WTC11 (cell line): ENCODE data around the gene CWF19L2. TPM values are rescaled to one million over a fixed set of nuclear protein-coding genes. Genes with fewer than 3 reads are reported as not detected.
A peak's percentile ranks its signal among the peaks of the same experiment; 100 is the strongest.
"Not testable (repeated sequence)": the region's sequence is repeated elsewhere in the genome, so short reads cannot be mapped to it uniquely, and the experiment has no call there.

Experiments used
- ATAC-seq: fragments of 200-7000 bp; cut with Tn5 transposase; 2 replicates; pipeline ENCODE4 v1.10.0; 2021; ENCODE audit warnings: mild to moderate bottlenecking, moderate library complexity
- CTCF ChIA-PET: fragments of 300-600 bp; sonication (Branson Sonifier 250); formaldehyde crosslinking; loops from one replicate; lab custom pipeline; 2021; ENCODE audit warnings: antibody characterized with exemption; lab: Charles Lee
- POLR2A ChIA-PET: fragments of 350-600 bp; sonication (Branson Sonifier 250); formaldehyde crosslinking; loops from one replicate; lab custom pipeline; 2021; ENCODE audit warnings: antibody characterized with exemption; lab: Charles Lee
- DNase-seq: peaks from one replicate; pipeline ENCODE4 v3.0.0; 2021; ENCODE audit warnings: low spot score
- H3K27ac Mint-ChIP-seq: 2 replicates; pipeline ENCODE4 v1.8.0; 2021; ENCODE audit warnings: mixed read lengths
- H3K27me3 Mint-ChIP-seq: 2 replicates; pipeline ENCODE4 v1.8.0; 2021; ENCODE audit warnings: low read depth, mild to moderate bottlenecking, moderate library complexity, mixed read lengths
- H3K36me3 Mint-ChIP-seq: 2 replicates; pipeline ENCODE4 v1.8.0; 2021; ENCODE audit warnings: mixed read lengths
- H3K4me1 Mint-ChIP-seq: 2 replicates; pipeline ENCODE4 v1.8.0; 2022; ENCODE audit warnings: mixed read lengths
- H3K4me3 Mint-ChIP-seq: 2 replicates; pipeline ENCODE4 v1.8.0; 2021; ENCODE audit warnings: mild to moderate bottlenecking, moderate library complexity, mixed read lengths
- H3K9me3 Mint-ChIP-seq: 2 replicates; pipeline ENCODE4 v1.8.0; 2021; ENCODE audit warnings: mixed read lengths
- CBFB ChIP-seq: sonication (generic); formaldehyde crosslinking; IDR thresholded peaks from 2 replicates; pipeline ENCODE4 v1.8.1; 2022; ENCODE audit warnings: mild to moderate bottlenecking, low read depth, missing genetic modification reagents
- ESRRA ChIP-seq: sonication (generic); formaldehyde crosslinking; IDR thresholded peaks from 2 replicates; pipeline ENCODE4 v1.8.1; 2022; ENCODE audit warnings: mild to moderate bottlenecking, missing genetic modification reagents, borderline replicate concordance
- GABPB1 ChIP-seq: sonication (generic); formaldehyde crosslinking; IDR thresholded peaks from 2 replicates; pipeline ENCODE4 v1.8.1; 2023; ENCODE audit warnings: mild to moderate bottlenecking, missing genetic modification reagents
- GRHL2 ChIP-seq: fragments of 250-450 bp; sonication (Bioruptor Pico); IDR thresholded peaks from 2 replicates; pipeline ENCODE4 v1.8.0; 2022; ENCODE audit warnings: mild to moderate bottlenecking, moderate library complexity; ENCODE audit not compliant: insufficient replicate concordance, severe bottlenecking
- NR3C1 ChIP-seq: sonication (generic); formaldehyde crosslinking; conservative IDR thresholded peaks from 2 replicates; pipeline ENCODE4 v1.8.1; 2023; ENCODE audit warnings: low read depth, mild to moderate bottlenecking, missing genetic modification reagents
- PRRX2 ChIP-seq: fragments of 250-450 bp; sonication (Bioruptor Pico); IDR thresholded peaks from 2 replicates; pipeline ENCODE4 v1.8.0; 2021; ENCODE audit warnings: mild to moderate bottlenecking
- SMAD3 ChIP-seq: sonication (generic); formaldehyde crosslinking; IDR thresholded peaks from 2 replicates; pipeline ENCODE4 v1.8.0; 2022; ENCODE audit warnings: missing genetic modification reagents, mild to moderate bottlenecking, borderline replicate concordance
- ZNF121 ChIP-seq: sonication (generic); formaldehyde crosslinking; IDR thresholded peaks from 2 replicates; pipeline ENCODE4 v1.8.0; 2023; ENCODE audit warnings: missing genetic modification reagents
- ZNF416 ChIP-seq: fragments of 250-450 bp; sonication (Bioruptor Pico); IDR thresholded peaks from 2 replicates; pipeline ENCODE4 v1.9.0; 2021; ENCODE audit warnings: mild to moderate bottlenecking, inconsistent platforms
- ZNF423 ChIP-seq: fragments of 250-450 bp; sonication (Bioruptor Pico); IDR thresholded peaks from 2 replicates; pipeline ENCODE4 v2.1.2; 2022; ENCODE audit warnings: mild to moderate bottlenecking, moderate library complexity
- ZNF512 ChIP-seq: sonication (generic); formaldehyde crosslinking; IDR thresholded peaks from 2 replicates; pipeline ENCODE4 v1.8.1; 2022; ENCODE audit warnings: missing genetic modification reagents, borderline replicate concordance
- total RNA-seq: library from RNA; stranded (reverse); gene quantifications from 3 replicates; pipeline ENCODE4 v1.2.3, GENCODE V29; 2021
- TF ChIP-seq, protein P1 (sequence below): fragments of 250-450 bp; sonication (Bioruptor Pico); conservative IDR thresholded peaks from 2 replicates; pipeline ENCODE4 v1.9.0; 2021; ENCODE audit warnings: mild to moderate bottlenecking
- TF ChIP-seq, protein P2 (sequence below): sonication (generic); formaldehyde crosslinking; IDR thresholded peaks from 2 replicates; pipeline ENCODE4 v1.8.1; 2023; ENCODE audit warnings: mild to moderate bottlenecking, missing genetic modification reagents, moderate library complexity
- TF ChIP-seq, protein P3 (sequence below): sonication (generic); formaldehyde crosslinking; IDR thresholded peaks from 2 replicates; pipeline ENCODE4 v1.8.0; 2022; ENCODE audit warnings: missing genetic modification reagents
- TF ChIP-seq, protein P4 (sequence below): sonication (generic); formaldehyde crosslinking; IDR thresholded peaks from 2 replicates; pipeline ENCODE4 v1.8.1; 2022; ENCODE audit warnings: mild to moderate bottlenecking, moderate library complexity, missing genetic modification reagents
- TF ChIP-seq, protein P5 (sequence below): sonication (generic); formaldehyde crosslinking; IDR thresholded peaks from 2 replicates; pipeline ENCODE4 v1.8.1; 2023; ENCODE audit warnings: mild to moderate bottlenecking, missing genetic modification reagents, moderate library complexity

Gene CWF19L2
- total RNA-seq, 1 experiment from 2014 or later, result 16.2 TPM

DNA sequence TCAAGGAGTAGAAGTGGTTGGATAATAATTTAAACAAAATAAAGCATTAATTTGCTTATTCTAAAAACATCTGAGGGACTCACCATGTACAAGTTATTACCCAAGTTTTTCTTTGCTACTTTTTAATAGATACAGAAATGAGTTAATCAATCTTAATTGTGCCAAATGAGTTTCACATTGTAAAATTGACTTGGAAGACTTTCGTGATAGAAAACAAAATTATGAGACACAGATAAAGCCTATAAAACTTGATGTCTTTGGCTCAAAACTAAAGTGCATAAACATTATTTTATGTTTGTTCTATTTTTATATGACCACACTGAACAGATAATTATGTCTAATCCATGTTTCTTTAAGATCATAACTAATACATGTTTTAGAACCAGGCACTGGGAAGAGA, 10.1 kb upstream of the CWF19L2 start:
- Mint-ChIP-seq H3K4me1 (no peaks in the 10 kb centered on the region), H3K4me3 (no peak overlapping the region), H3K27ac (no peak overlapping the region), H3K36me3 (no peaks in the 10 kb centered on the region), H3K27me3 (peaks cover 20% of the 10 kb centered on the region), H3K9me3 (peaks cover 15% of the 10 kb centered on the region)
- ChIA-PET CTCF (no interaction called here), POLR2A (no interaction called here)
- TF ChIP-seq CBFB (CRISPR knock-in tag), result no peak
- TF ChIP-seq ZNF512 (CRISPR knock-in tag), result no peak
- TF ChIP-seq ESRRA (CRISPR knock-in tag), result no peak
- TF ChIP-seq GABPB1 (CRISPR knock-in tag), result no peak
- TF ChIP-seq ZNF423, result no peak
- TF ChIP-seq ZNF121, result no peak
- TF ChIP-seq, protein P1, sequence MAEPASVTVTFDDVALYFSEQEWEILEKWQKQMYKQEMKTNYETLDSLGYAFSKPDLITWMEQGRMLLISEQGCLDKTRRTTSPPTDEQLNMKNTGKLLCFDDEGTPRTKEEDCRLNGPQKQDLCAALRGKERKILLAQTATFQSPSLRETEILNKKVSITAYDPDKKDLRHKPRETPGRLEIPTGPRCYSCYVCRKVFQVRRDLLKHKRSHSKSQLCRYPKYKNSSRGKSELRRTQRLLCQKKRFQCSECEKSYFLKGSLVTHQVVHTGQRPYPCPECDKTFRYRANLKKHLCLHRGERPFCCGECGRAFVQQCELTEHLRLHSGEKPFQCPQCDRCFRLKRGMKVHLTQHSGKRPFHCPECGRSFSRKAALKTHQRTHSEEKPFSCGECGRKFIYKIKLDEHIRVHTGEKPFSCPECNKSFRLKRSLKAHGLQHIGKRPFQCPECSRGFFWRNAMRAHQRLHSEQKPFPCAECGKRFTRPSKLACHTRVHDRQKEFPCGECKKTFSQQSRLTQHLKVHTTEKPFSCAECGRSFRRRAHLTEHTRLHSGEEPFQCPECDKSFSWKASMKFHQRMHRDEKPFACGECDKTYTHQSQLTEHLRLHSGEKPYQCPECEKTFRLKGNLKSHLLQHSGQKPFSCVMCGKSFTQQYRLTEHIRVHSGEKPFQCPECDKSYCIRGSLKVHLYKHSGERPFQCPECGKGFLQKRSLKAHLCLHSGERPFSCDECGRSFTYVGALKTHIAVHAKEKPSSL (CRISPR knock-in tag), result no peak
- DNase-seq (no peak), ATAC-seq (no peak)

- DNase-seq, CTCF ChIA-PET, H3K4me3 Mint-ChIP-seq, H3K36me3 Mint-ChIP-seq, H3K27ac Mint-ChIP-seq, H3K4me1 Mint-ChIP-seq, ATAC-seq, H3K9me3 Mint-ChIP-seq, POLR2A ChIA-PET: not testable (repeated sequence)
- H3K27me3 Mint-ChIP-seq, result peaks cover 31% of the 10 kb centered on the region
These were observed 8.7 kb upstream of the CWF19L2 start for GRCh38 chr11:107466275-107466866.

DNA sequence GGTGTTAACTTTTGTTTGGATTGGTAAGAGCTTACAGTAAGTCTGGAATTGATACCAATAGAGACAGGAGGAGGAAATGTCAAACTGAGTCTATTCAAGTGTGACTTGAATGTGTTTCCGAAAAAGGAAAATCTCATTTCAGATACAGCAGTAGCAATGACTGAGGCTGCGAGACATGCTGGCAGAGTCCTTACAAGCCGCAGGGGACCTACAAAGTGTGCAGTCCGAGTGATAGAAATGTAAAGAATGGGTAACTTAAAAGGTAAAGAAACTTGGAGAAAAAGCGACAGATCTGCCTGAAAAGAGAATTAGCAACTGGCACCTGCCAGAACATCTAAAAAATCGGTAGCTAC, 444 bp downstream of the CWF19L2 start:
- no peaks in the 10 kb centered on the region for H3K9me3 Mint-ChIP-seq
- DNase-seq, result no peak
- peaks cover 12% of the 10 kb centered on the region for H3K36me3 Mint-ChIP-seq
- H3K27me3 Mint-ChIP-seq, result peaks cover 9% of the 10 kb centered on the region
- ChIA-PET POLR2A (interaction anchor here (0.7 kb wide), 1 partner anchor 766 kb away, joined by 3 read pairs; the partner anchor contains the start of gene ATM), CTCF (interaction anchor here (0.7 to 1.6 kb wide), 4 partner anchors 14 to 232 kb away, joined by 3 read pairs; no protein-coding TSS in a partner anchor)
- peak; percentile 5 for ATAC-seq
- H3K4me3 Mint-ChIP-seq, result peak overlapping the region; percentile 88
- H3K27ac Mint-ChIP-seq, result peak overlapping the region; percentile 82
- H3K4me1 Mint-ChIP-seq, result peaks cover 14% of the 10 kb centered on the region
- TF ChIP-seq NR3C1, result no peak
- TF ChIP-seq, protein P2, sequence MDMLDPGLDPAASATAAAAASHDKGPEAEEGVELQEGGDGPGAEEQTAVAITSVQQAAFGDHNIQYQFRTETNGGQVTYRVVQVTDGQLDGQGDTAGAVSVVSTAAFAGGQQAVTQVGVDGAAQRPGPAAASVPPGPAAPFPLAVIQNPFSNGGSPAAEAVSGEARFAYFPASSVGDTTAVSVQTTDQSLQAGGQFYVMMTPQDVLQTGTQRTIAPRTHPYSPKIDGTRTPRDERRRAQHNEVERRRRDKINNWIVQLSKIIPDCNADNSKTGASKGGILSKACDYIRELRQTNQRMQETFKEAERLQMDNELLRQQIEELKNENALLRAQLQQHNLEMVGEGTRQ (CRISPR knock-in tag), result no peak

DNA sequence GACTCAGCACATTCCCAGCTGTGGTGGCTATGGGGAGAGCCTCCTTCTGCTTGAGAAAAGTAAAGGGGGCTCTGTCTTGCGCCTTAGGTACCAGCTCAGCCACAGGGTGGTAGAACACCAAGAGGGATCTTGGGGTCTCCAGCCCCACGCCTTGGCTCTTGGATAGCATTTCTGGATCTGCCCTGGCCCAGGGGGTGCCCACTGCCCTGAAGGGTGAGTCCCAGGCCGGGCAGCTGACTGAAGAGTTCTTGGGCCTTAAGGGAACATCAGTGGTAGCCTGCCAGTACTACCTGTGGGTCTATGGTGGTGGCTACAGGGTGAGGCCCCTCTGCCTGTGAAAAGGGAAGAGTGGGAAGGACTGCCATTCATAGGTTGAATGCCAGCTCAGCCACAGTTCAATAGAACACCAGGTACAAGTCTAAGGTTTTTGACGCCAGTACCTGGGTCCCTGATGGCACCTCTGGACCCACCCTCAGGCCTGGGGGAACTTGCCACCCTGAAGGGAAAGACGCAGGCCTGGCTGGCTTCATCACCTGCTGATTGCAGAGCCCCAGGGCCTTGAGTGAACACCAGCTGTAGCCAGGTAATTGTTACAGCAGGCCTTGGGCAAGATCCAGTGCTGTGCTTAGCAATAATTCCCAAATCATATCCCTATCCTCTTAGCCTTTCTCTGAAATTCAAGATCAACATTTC, 3.9 kb downstream of the CWF19L2 start:
- Mint-ChIP-seq H3K27me3 (no peaks in the 10 kb centered on the region), H3K4me3 (no peak overlapping the region), H3K36me3 (peaks cover 12% of the 10 kb centered on the region), H3K4me1 (peaks cover 14% of the 10 kb centered on the region), H3K9me3 (no peaks in the 10 kb centered on the region), H3K27ac (no peak overlapping the region)
- ATAC-seq (no peak), DNase-seq (no peak)
- POLR2A ChIA-PET, result no interaction called here
- CTCF ChIA-PET, result no interaction called here
- TF ChIP-seq, protein P3, sequence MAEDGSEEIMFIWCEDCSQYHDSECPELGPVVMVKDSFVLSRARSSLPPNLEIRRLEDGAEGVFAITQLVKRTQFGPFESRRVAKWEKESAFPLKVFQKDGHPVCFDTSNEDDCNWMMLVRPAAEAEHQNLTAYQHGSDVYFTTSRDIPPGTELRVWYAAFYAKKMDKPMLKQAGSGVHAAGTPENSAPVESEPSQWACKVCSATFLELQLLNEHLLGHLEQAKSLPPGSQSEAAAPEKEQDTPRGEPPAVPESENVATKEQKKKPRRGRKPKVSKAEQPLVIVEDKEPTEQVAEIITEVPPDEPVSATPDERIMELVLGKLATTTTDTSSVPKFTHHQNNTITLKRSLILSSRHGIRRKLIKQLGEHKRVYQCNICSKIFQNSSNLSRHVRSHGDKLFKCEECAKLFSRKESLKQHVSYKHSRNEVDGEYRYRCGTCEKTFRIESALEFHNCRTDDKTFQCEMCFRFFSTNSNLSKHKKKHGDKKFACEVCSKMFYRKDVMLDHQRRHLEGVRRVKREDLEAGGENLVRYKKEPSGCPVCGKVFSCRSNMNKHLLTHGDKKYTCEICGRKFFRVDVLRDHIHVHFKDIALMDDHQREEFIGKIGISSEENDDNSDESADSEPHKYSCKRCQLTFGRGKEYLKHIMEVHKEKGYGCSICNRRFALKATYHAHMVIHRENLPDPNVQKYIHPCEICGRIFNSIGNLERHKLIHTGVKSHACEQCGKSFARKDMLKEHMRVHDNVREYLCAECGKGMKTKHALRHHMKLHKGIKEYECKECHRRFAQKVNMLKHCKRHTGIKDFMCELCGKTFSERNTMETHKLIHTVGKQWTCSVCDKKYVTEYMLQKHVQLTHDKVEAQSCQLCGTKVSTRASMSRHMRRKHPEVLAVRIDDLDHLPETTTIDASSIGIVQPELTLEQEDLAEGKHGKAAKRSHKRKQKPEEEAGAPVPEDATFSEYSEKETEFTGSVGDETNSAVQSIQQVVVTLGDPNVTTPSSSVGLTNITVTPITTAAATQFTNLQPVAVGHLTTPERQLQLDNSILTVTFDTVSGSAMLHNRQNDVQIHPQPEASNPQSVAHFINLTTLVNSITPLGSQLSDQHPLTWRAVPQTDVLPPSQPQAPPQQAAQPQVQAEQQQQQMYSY (CRISPR knock-in tag), result no peak
- TF ChIP-seq GRHL2 (CRISPR knock-in tag), result no peak
- TF ChIP-seq SMAD3 (CRISPR knock-in tag), result no peak
- TF ChIP-seq, protein P4, sequence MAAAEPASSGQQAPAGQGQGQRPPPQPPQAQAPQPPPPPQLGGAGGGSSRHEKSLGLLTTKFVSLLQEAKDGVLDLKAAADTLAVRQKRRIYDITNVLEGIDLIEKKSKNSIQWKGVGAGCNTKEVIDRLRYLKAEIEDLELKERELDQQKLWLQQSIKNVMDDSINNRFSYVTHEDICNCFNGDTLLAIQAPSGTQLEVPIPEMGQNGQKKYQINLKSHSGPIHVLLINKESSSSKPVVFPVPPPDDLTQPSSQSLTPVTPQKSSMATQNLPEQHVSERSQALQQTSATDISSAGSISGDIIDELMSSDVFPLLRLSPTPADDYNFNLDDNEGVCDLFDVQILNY, result no peak
- TF ChIP-seq ZNF416 (CRISPR knock-in tag), result no peak
- TF ChIP-seq, protein P5, sequence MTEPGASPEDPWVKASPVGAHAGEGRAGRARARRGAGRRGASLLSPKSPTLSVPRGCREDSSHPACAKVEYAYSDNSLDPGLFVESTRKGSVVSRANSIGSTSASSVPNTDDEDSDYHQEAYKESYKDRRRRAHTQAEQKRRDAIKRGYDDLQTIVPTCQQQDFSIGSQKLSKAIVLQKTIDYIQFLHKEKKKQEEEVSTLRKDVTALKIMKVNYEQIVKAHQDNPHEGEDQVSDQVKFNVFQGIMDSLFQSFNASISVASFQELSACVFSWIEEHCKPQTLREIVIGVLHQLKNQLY, result no peak
- TF ChIP-seq PRRX2 (CRISPR knock-in tag), result no peak
